Adrenal gland (tissue), 5 donors: ENCODE measurements around the gene LEMD1.

Experiments
- CTCF ChIP-seq, 6 experiments: fragments of 450-650 bp in 4 of 6; fragments of 200-600 bp in 2 of 6; sonication (generic) in 1 of 6; IDR thresholded peaks; 1 replicate in 5 of 6; 2 replicates in 1 of 6; pipeline versions ENCODE4 v1.5.1 to v1.8.0; 2016 to 2021; ENCODE audit warnings: antibody characterized with exemption in 6 of 6, mild to moderate bottlenecking in 2 of 6, moderate library complexity in 1 of 6
- POLR2A ChIP-seq, 2 donors: fragments of 450-650 bp; IDR thresholded peaks; one replicate each; pipeline ENCODE4 v1.6.1; 2017; ENCODE audit warnings: antibody characterized with exemption in 2 of 2, mild to moderate bottlenecking in 2 of 2, moderate library complexity in 1 of 2
- donor health status: DM: no; HTN: no; CAD: no.

GRCh38 chr1:205450448-205450847 lies 28.6 kb upstream of the LEMD1 start:
- no peak for TF ChIP-seq CTCF (IDR thresholded peaks at IDR 0.05)
- TF ChIP-seq POLR2A (IDR thresholded peaks at IDR 0.05) = no peak
